Ovary (tissue), 9 donors: Measurements from ENCODE around the gene RASSF10. TPM values are rescaled to one million over a fixed set of nuclear protein-coding genes. Genes with fewer than 3 reads are reported as not detected.

ENCODE experiments used
- DNase-seq, 5 donors: peaks; one replicate each; pipeline ENCODE4 v3.0.0-alpha.2; 2019 to 2020
- H3K27ac ChIP-seq, 2 donors: fragments of 200-600 bp; one replicate each; pipeline versions ENCODE4 v1.5.1 to v1.8.0; 2019 to 2022
- H3K27me3 ChIP-seq: fragments of 200-600 bp; one replicate; pipeline ENCODE4 v1.8.0; 2022
- H3K36me3 ChIP-seq: fragments of 200-600 bp; sonication (generic); one replicate; pipeline ENCODE4 v1.5.1; 2019
- H3K4me1 ChIP-seq: one replicate; pipeline ENCODE4 v1.8.1; 2013; ENCODE audit warnings: mild to moderate bottlenecking, moderate library complexity; ENCODE audit not compliant: insufficient read depth
- H3K4me3 ChIP-seq: fragments of 200-600 bp; sonication (generic); one replicate; pipeline ENCODE4 v1.5.1; 2017
- H3K9me3 ChIP-seq, 2 donors: fragments of 200-600 bp in 1 of 2; sonication (generic) in 1 of 2; one replicate each; pipeline versions ENCODE4 v1.5.1 to v1.8.1; 2013 to 2019; ENCODE audit warnings: mild to moderate bottlenecking in 1 of 2, moderate library complexity in 1 of 2
- CTCF ChIP-seq, 3 donors: fragments of 450-650 bp in 2 of 3; fragments of 200-600 bp in 1 of 3; IDR thresholded peaks; one replicate each; pipeline versions ENCODE4 v1.5.1 to v1.8.0; 2016 to 2022; ENCODE audit warnings: antibody characterized with exemption in 3 of 3, mild to moderate bottlenecking in 1 of 3
- EP300 ChIP-seq: sonication (generic); formaldehyde crosslinking; IDR thresholded peaks from one replicate; pipeline ENCODE4 v1.6.1; 2017; ENCODE audit warnings: antibody characterized with exemption
- POLR2A ChIP-seq: fragments of 450-650 bp; IDR thresholded peaks from one replicate; pipeline ENCODE4 v1.6.1; 2017; ENCODE audit warnings: antibody characterized with exemption, mild to moderate bottlenecking, moderate library complexity
- WGBS, 3 donors: extraction: QIAGEN DNeasy Blood & Tissue Kit in 1 of 3; methylation state at CpG; one replicate each; pipeline versions ENCODE4 v1.1.5 to v1.1.7; 2013 to 2017; 5-methylcytosine and 5-hydroxymethylcytosine counted together
- intact Hi-C, 4 donors: fragments of 100-400 bp; cut with DNase I; formaldehyde crosslinking; loops; one replicate each; pipeline versions ENCODE4 v1.11.0 to v1.15.1; 2022 to 2023
- polyA plus RNA-seq, 2 donors: library from polyadenylated mRNA; stranded (reverse); fragments of 200-250 nt in 1 of 2; fragments of 350-450 nt in 1 of 2; fragmentation: Illumina TruSeq in 1 of 2; extraction: RNeasy Lipid Tissue Mini Kit (QIAGEN cat#74804) in 1 of 2; gene quantifications; one replicate each; pipeline ENCODE4 v1.2.3, GENCODE V29; 2013 to 2014
- total RNA-seq, 7 donors: library from RNA; depleted of rRNA in 2 of 7; stranded (reverse); fragments of >200 nt in 2 of 7; fragmentation: NEBNext Ultra II Directional in 3 of 7; extraction: Animal tissue kit (Norgen Biotek cat#: 25700) in 3 of 7; gene quantifications; one replicate each; pipeline versions ENCODE4 v1.1.0 to v1.2.4, GENCODE V29; 2016 to 2023
- donor health status: DM: no; HTN: no; CAD: no; lungs with moderate emphysema.
- donor health status: DM: no; HTN: no; CAD: no.
- donor health status: Bipolar disorder and iron deficiency.
- donor health status: DM: yes; HTN: yes; CAD: no.
- donor health status: DM: no; HTN: no; CAD: no.
- donor health status: DM: yes; HTN: yes; CAD: no.

Gene RASSF10
- total and polyA plus RNA-seq, 9 donors, result 0.36 to 3.8 (median 0.72) TPM; not detected in 3

GRCh38 chr11:13003736-13004493 lies 5.2 kb upstream of the RASSF10 start:
- H3K4me1 ChIP-seq, result no peaks in the 10 kb centered on the region
- no peaks in the 10 kb centered on the region for H3K27me3 ChIP-seq
- intact Hi-C loops, result no loop called here
- no peaks in the 10 kb centered on the region for H3K9me3 ChIP-seq
- DNase-seq, result no peak
- no peak overlapping the region for H3K27ac ChIP-seq
- TF ChIP-seq POLR2A (no peak), EP300 (no peak), CTCF (IDR thresholded peaks at IDR 0.05) (no peak)
- H3K4me3 ChIP-seq, result no peak overlapping the region
- 49 to 51% (median 49%) methylated on average over 4 of the region's 4 CpGs for WGBS, 3 donors
- H3K36me3 ChIP-seq, result no peaks in the 10 kb centered on the region

GRCh38 chr11:13007182-13008060 lies 1.7 kb upstream of the RASSF10 start:
- TF ChIP-seq EP300, result no peak
- no peak for TF ChIP-seq POLR2A
- no peak for TF ChIP-seq CTCF (IDR thresholded peaks at IDR 0.05)
- H3K4me3 ChIP-seq, result no peak overlapping the region
- no peaks in the 10 kb centered on the region for H3K9me3 ChIP-seq
- no peak for DNase-seq
- intact Hi-C loops, result no loop called here
- no peaks in the 10 kb centered on the region for H3K36me3 ChIP-seq
- 75 to 82% (median 82%) methylated on average over 4 of the region's 4 CpGs for WGBS, 3 donors
- H3K27me3 ChIP-seq, result no peaks in the 10 kb centered on the region
- H3K4me1 ChIP-seq, result peaks cover 3% of the 10 kb centered on the region
- no peak overlapping the region for H3K27ac ChIP-seq

DNA sequence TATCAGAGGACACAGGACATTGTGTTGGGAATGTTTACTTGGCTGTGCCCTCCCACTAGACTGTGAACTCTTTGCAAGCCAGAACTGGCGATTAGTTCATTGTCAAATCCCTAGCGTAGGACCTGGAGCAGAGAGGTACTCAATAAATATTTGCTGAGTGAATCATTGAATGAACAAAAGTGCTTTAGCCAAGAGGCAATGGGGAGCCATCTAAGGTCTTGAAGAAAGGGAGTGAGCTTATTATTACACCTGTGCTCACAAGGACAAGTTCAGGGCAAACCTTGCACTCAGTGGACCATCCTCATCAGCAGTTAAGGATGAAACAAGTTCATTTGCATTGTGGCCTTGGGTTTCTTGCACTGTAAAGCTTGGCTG lies 1.1 kb upstream of the RASSF10 start:
- no peaks in the 10 kb centered on the region for H3K27me3 ChIP-seq
- TF ChIP-seq POLR2A (no peak), EP300 (no peak), CTCF (IDR thresholded peaks at IDR 0.05) (no peak)
- 82 to 94% (median 87%) methylated on average over 2 of the region's 2 CpGs for WGBS, 3 donors
- H3K36me3 ChIP-seq, result no peaks in the 10 kb centered on the region
- intact Hi-C loops, result no loop called here
- DNase-seq, result no peak
- no peak overlapping the region for H3K27ac ChIP-seq
- peaks cover 3% of the 10 kb centered on the region for H3K4me1 ChIP-seq
- no peaks in the 10 kb centered on the region for H3K9me3 ChIP-seq
- H3K4me3 ChIP-seq, result no peak overlapping the region

GRCh38 chr11:13009476-13009920 lies 382 bp downstream of the RASSF10 start:
- no peaks in the 10 kb centered on the region for H3K27me3 ChIP-seq
- no peak overlapping the region for H3K4me3 ChIP-seq
- WGBS, 3 donors, result 1 to 2% (median 1%) methylated on average over 39 to 48 of the region's 48 CpGs
- H3K4me1 ChIP-seq, result peaks cover 3% of the 10 kb centered on the region
- no peaks in the 10 kb centered on the region for H3K36me3 ChIP-seq
- intact Hi-C loops, result no loop called here
- no peak overlapping the region for H3K27ac ChIP-seq
- no peak for DNase-seq
- TF ChIP-seq EP300, result no peak
- no peak for TF ChIP-seq POLR2A
- TF ChIP-seq CTCF (IDR thresholded peaks at IDR 0.05), result no peak
- H3K9me3 ChIP-seq, result no peaks in the 10 kb centered on the region
